Fibroblast of the aortic adventitia (primary cell): Measurements from ENCODE around the gene PAQR5. TPM values are rescaled to one million over a fixed set of nuclear protein-coding genes. Genes with fewer than 3 reads are reported as not detected.

Source experiments
- DNase-seq: peaks from one replicate; pipeline ENCODE4 v3.0.0-alpha.2; 2010; ENCODE audit warnings: low read depth
- H3K4me3 ChIP-seq: 2 replicates; pipeline ENCODE4 v1.5.1; 2011; ENCODE audit warnings: low read depth, mild to moderate bottlenecking, control low read depth, low read length, moderate library complexity
- total RNA-seq: library from RNA; depleted of rRNA; stranded (reverse); fragments of >200 nt; gene quantifications from 2 replicates; pipeline ENCODE4 v1.2.3, GENCODE V29; 2012; ENCODE audit warnings: low replicate concordance
- TF ChIP-seq, protein P1 (sequence below): IDR thresholded peaks from 2 replicates; pipeline ENCODE4 v1.5.1; 2011; ENCODE audit warnings: mild to moderate bottlenecking, low read length, control low read depth, inconsistent platforms; ENCODE audit not compliant: insufficient read depth

The PAQR5 gene
- total RNA-seq, 1 donor: 13.2 TPM

DNA sequence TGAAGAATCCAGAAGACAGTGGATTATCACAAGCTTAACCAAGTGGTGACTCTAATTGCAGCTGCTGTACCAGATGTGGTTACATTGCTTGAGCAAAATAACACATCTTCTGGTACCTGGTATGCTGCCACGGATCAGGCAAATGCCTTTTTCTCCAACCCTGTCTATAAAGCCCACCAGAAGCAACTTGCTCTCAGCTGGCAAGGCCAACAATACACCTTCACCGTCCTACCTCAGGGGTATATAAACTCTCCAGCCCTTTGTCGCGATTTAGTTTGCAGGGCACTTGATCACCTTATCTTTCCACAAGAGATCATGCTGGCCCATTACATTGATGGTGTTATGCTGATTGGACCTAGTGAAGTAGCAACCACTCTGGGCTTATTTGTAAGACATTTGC lies 52.6 kb downstream of the PAQR5 start:
- TF ChIP-seq, protein P1, sequence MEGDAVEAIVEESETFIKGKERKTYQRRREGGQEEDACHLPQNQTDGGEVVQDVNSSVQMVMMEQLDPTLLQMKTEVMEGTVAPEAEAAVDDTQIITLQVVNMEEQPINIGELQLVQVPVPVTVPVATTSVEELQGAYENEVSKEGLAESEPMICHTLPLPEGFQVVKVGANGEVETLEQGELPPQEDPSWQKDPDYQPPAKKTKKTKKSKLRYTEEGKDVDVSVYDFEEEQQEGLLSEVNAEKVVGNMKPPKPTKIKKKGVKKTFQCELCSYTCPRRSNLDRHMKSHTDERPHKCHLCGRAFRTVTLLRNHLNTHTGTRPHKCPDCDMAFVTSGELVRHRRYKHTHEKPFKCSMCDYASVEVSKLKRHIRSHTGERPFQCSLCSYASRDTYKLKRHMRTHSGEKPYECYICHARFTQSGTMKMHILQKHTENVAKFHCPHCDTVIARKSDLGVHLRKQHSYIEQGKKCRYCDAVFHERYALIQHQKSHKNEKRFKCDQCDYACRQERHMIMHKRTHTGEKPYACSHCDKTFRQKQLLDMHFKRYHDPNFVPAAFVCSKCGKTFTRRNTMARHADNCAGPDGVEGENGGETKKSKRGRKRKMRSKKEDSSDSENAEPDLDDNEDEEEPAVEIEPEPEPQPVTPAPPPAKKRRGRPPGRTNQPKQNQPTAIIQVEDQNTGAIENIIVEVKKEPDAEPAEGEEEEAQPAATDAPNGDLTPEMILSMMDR: no peak
- DNase-seq: no peak
- H3K4me3 ChIP-seq: no peak overlapping the region

DNA sequence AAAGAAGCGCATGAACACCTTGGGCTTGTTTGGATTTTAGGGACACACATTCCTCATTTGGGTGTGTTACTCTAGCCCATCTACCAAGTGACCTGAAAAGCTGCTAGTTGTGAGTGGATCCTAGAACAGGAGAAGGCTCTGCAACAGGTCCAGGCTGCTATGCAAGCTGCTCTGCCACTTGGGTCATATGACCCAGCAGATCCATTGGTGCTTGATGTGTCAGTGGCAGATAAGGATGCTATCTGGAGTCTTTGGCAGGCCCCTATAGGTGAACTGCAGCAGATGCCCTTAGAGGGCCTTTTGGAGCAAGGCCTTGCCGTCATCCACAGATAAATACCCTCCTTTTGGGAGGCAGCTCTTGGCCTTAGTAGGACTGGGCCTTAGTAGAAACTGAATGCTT lies 53.2 kb downstream of the PAQR5 start:
- TF ChIP-seq, protein P1: no peak
- no peak for DNase-seq
- no peak overlapping the region for H3K4me3 ChIP-seq

DNA sequence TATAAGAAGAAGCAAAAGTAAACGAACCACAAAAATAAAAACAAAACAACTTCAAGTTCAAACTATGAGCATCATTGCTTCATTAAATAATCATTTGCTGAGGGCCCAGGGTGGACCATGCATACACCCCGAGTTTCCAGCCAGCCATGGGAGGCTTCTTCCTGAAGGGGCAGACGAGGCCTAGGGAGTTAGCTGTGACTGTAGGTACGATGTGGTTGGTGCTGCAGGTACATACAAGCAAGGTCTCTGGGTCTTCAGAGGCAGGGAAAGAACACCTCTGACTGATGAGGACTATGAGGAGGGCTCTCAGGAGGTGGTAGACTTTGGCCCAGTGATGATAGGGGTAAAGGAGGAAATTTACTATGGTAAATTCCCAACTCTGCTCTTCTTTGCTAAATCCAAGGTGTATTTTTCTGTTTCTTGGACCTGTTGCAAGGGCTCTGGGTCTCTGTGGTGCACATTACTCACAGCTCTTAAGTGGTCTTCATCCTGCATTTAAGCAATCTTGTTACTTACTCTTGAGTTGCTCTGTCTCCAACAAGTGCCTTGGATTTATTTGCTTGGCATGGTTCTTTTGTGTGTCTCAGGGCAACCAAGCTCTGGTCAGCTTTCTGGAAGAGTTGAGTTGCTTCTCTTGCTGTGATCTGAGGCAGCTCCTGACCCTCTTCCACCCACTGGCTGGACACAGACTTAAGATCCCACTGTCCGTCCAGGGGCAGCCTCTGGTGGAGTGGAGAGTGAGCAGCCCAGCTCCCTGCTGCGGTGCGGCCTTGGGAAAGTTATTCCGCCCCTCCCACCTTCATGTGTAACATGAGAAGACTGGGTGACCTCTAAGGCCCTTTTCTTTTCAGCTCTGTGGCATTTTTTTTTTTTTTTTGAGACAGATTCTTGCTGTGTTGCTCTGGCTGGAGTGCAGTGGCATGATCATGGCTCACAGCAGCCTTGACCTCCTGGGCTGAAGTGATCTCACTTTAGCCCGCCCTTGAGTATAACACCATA lies 59.4 kb downstream of the PAQR5 start:
- peak; percentile 9 for DNase-seq
- no peak overlapping the region for H3K4me3 ChIP-seq
- TF ChIP-seq, protein P1: no peak

DNA sequence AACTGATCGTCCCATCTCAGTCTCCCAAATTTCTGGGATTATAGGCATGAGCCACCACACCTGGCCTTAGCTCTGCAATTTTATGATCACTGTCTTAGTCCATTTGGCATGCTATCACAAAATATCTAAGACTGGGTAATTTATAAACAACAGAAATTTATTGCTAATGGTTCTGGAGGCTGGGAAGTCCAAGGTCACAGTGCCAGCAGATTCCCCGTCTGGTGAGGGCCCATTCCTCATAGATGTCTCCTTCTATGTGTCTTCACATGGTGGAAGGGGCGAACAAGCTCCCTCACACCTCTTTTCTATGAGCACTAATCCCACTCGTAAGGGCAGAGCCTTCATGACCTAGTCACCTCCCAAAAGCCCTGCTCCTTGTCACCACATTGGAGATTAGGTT lies 60.1 kb downstream of the PAQR5 start:
- H3K4me3 ChIP-seq: no peak overlapping the region
- DNase-seq: no peak
- TF ChIP-seq, protein P1: no peak

DNA sequence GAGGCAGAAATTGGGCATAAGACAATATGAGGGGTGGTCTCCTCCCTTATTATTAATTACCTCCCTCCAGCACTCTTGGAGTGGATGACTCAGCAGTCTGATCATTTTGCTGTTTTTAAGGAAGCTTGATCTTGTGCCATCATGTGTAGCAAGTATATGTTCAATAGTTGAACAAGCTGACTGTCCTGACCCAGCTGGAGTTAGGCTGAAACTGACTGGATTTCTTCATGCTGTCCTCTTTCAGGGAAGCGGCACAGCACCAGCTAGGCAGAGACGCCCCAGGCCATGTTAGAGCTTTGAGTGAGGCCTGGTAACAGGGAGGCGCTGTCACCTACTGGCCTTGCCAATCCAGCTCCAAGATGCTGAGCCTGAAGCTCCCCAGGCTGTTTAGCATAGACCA lies 61.0 kb downstream of the PAQR5 start:
- TF ChIP-seq, protein P1: no peak
- peak; percentile 28 for DNase-seq
- H3K4me3 ChIP-seq: no peak overlapping the region

DNA sequence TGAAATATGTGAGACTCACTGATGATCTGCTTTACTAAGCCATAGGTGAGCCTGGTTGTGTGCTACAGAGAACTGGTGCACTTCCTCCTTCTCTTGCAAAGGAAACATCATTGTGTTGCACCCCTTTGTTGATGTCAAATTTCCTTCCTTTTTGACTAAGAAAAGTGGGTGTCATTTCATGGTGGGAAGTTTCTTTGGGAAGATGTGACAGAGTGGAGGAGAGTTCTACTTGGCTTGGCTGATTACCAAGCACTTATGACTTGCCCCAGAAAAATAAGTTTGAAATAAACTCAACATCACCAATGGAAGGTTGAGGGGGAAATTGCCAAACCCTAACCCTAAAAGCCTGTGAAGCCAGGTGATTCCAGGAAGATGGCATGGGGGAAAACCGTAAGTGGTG lies 61.9 kb downstream of the PAQR5 start:
- no peak for DNase-seq
- H3K4me3 ChIP-seq: no peak overlapping the region
- TF ChIP-seq, protein P1: no peak
